Measurements from ENCODE around the gene MYBPC2. TPM values are rescaled to one million over a fixed set of nuclear protein-coding genes. Genes with fewer than 3 reads are reported as not detected.

The MYBPC2 gene
- total and polyA plus RNA-seq, 2 donors (not counting 1 experiment from before 2014, with no cell fraction given): 1.1 to 1.7 TPM

DNA sequence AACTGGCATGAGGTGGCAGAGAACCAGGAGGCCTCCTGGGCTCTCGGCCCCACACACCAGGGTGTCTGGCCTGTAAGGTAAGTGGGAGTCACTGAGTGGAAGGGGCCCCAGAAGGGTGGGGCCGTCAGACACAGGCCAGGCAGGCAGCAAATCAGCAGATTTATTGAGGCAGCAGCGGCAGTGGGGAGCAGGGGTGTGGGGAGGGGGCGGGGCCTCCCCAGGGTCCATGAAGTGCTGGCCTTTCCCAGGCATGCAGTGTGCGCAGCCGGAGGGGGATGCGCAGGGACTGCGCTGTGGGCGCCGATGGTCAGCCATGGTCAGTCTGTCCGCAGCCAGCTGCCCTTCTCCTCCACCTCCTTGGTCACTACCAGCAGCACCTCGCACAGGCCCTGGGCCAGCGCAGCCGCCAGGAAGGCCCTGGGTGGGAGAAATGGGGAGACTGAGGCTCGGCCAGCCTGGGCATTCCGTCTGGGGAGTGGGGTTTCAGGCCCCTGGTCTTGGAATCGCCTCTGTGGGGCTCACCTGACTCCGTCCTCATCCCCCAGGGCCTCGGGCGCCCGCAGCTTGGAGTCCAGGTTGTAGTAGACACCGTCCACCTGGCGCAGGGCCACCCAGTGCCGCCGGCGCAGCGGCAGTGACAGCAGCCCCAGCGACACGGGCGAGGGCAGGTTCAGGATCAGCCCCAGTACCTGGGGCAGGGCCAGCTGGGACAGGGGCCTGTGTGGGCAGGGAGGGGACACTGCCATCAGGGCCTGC, 73.3 kb downstream of the MYBPC2 start:
- Histone ChIP-seq H3K27ac (ENCODE audit: low read length in 2 of 2) (no peak overlapping the region), H4K20me1 (ENCODE audit: control insufficient read depth, insufficient read depth, low read length, poor library complexity, severe bottlenecking) (no peaks in the 10 kb centered on the region), H3K9me3 (ENCODE audit: control extremely low read depth in 1 of 3, control insufficient read depth in 2 of 3, insufficient read depth in 1 of 3, low read length in 2 of 3) (no peaks in the 10 kb centered on the region), H3K79me2 (ENCODE audit: control insufficient read depth, insufficient read depth, low read length) (no peaks in the 10 kb centered on the region), H3K27me3 (replicated peaks in 1 of 4; ENCODE audit: control extremely low read depth in 1 of 4, control insufficient read depth in 3 of 4, insufficient read depth in 4 of 4, low read length in 3 of 4) (no peaks in the 10 kb centered on the region), H2AFZ (ENCODE audit: insufficient read depth, low read depth, low read length, poor library complexity, severe bottlenecking) (no peak overlapping the region), H3K4me3 (ENCODE audit: control extremely low read depth in 1 of 5, extremely low read depth in 1 of 5, insufficient read depth in 1 of 5, low read depth in 2 of 5, low read length in 4 of 5) (no peak overlapping the region), H3K4me2 (replicated peaks; ENCODE audit: low read depth, low read length, poor library complexity, severe bottlenecking) (no peak overlapping the region), H3K9ac (ENCODE audit: low read length) (no peak overlapping the region), H3K36me3 (replicated peaks in 1 of 2; ENCODE audit: control extremely low read depth in 1 of 2, control insufficient read depth in 1 of 2, extremely low read depth in 1 of 2, insufficient read depth in 2 of 2, low read length in 1 of 2) (no peaks in the 10 kb centered on the region), H3K4me1 (ENCODE audit: control insufficient read depth in 2 of 2, insufficient read depth in 2 of 2, low read length in 2 of 2) (peaks cover 7 to 11% of the 10 kb centered on the region in 2 donors)
- Mint-ChIP-seq H3K9me3 (ENCODE audit: insufficient read depth) (no peaks in the 10 kb centered on the region), H3K27ac (no peak overlapping the region), H3K27me3 (no peaks in the 10 kb centered on the region), H3K4me1 (peaks cover 9% of the 10 kb centered on the region), H3K4me3 (no peak overlapping the region)
- ChIA-PET CTCF (no interaction called here), POLR2A (no interaction called here)
- TF ChIP-seq EZH2 (IDR thresholded peaks at IDR 0.05; ENCODE audit: borderline replicate concordance, insufficient read depth, low read depth, low read length, poor library complexity, severe bottlenecking): no peak
- TF ChIP-seq, protein P1, sequence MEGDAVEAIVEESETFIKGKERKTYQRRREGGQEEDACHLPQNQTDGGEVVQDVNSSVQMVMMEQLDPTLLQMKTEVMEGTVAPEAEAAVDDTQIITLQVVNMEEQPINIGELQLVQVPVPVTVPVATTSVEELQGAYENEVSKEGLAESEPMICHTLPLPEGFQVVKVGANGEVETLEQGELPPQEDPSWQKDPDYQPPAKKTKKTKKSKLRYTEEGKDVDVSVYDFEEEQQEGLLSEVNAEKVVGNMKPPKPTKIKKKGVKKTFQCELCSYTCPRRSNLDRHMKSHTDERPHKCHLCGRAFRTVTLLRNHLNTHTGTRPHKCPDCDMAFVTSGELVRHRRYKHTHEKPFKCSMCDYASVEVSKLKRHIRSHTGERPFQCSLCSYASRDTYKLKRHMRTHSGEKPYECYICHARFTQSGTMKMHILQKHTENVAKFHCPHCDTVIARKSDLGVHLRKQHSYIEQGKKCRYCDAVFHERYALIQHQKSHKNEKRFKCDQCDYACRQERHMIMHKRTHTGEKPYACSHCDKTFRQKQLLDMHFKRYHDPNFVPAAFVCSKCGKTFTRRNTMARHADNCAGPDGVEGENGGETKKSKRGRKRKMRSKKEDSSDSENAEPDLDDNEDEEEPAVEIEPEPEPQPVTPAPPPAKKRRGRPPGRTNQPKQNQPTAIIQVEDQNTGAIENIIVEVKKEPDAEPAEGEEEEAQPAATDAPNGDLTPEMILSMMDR (IDR thresholded peaks at IDR 0.05): no peak
- ATAC-seq (ENCODE audit: low read depth): no peak
- intact Hi-C loops (cut with micrococcal nuclease): no loop called here
- WGBS (ENCODE audit: insufficient coverage): 98% methylated on average over 27 of the region's 30 CpGs
- no peak for DNase-seq

DNA sequence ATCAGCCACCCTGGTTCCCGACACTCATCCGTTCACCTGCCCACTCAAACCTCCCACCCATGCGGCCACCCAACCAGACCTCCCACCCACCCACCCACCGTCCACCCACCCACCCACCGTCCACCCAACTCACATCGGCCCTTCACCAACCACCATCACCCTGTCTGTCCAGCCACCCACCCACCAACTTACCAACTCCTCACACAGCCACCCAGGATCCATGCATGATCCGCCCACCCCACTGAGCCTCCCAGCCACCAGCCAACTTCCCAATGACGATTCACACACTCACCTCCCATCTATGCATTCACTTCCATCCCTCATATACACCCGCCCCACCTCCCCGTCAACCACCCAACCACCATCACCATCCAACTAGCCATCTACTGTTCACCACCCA, 74.0 kb downstream of the MYBPC2 start:
- WGBS (ENCODE audit: insufficient coverage): 95% methylated on average over 6 of the region's 10 CpGs
- Histone ChIP-seq H3K4me1 (ENCODE audit: control insufficient read depth in 2 of 2, insufficient read depth in 2 of 2, low read length in 2 of 2) (peaks cover 9 to 15% of the 10 kb centered on the region in 2 donors), H2AFZ (ENCODE audit: insufficient read depth, low read depth, low read length, poor library complexity, severe bottlenecking) (no peak overlapping the region), H3K9ac (ENCODE audit: low read length) (no peak overlapping the region), H3K36me3 (replicated peaks in 1 of 2; ENCODE audit: control extremely low read depth in 1 of 2, control insufficient read depth in 1 of 2, extremely low read depth in 1 of 2, insufficient read depth in 2 of 2, low read length in 1 of 2) (no peaks in the 10 kb centered on the region), H3K79me2 (ENCODE audit: control insufficient read depth, insufficient read depth, low read length) (no peaks in the 10 kb centered on the region), H3K27me3 (replicated peaks in 1 of 4; ENCODE audit: control extremely low read depth in 1 of 4, control insufficient read depth in 3 of 4, insufficient read depth in 4 of 4, low read length in 3 of 4) (no peaks in the 10 kb centered on the region), H3K4me2 (replicated peaks; ENCODE audit: low read depth, low read length, poor library complexity, severe bottlenecking) (no peak overlapping the region), H3K27ac (ENCODE audit: low read length in 2 of 2) (no peak overlapping the region), H4K20me1 (ENCODE audit: control insufficient read depth, insufficient read depth, low read length, poor library complexity, severe bottlenecking) (no peaks in the 10 kb centered on the region), H3K9me3 (ENCODE audit: control extremely low read depth in 1 of 3, control insufficient read depth in 2 of 3, insufficient read depth in 1 of 3, low read length in 2 of 3) (no peaks in the 10 kb centered on the region), H3K4me3 (ENCODE audit: control extremely low read depth in 1 of 5, extremely low read depth in 1 of 5, insufficient read depth in 1 of 5, low read depth in 2 of 5, low read length in 4 of 5) (no peak overlapping the region)
- Mint-ChIP-seq H3K27ac (no peak overlapping the region), H3K9me3 (ENCODE audit: insufficient read depth) (no peaks in the 10 kb centered on the region), H3K4me1 (peaks cover 16% of the 10 kb centered on the region), H3K4me3 (no peak overlapping the region), H3K27me3 (no peaks in the 10 kb centered on the region)
- CTCF ChIA-PET: no interaction called here
- no peak for ATAC-seq (ENCODE audit: low read depth)
- intact Hi-C loops (cut with micrococcal nuclease): no loop called here
- no peak for DNase-seq
- TF ChIP-seq, protein P1 (IDR thresholded peaks at IDR 0.05): no peak
- TF ChIP-seq EZH2 (IDR thresholded peaks at IDR 0.05; ENCODE audit: borderline replicate concordance, insufficient read depth, low read depth, low read length, poor library complexity, severe bottlenecking): no peak
- POLR2A ChIA-PET: no interaction called here

Measured in B cell (primary cell).